Suprapubic skin (tissue), 4 donors: ENCODE measurements around the gene IRS2.

Experiments used
- CTCF ChIP-seq, 2 donors: fragments of 200-600 bp in 1 of 2; fragments of 450-650 bp in 1 of 2; sonication (generic) in 1 of 2; IDR thresholded peaks; one replicate each; pipeline ENCODE4 v1.5.1; 2016 to 2019; ENCODE audit warnings: antibody characterized with exemption in 2 of 2, mild to moderate bottlenecking in 1 of 2, moderate library complexity in 1 of 2
- EP300 ChIP-seq: sonication (generic); formaldehyde crosslinking; IDR thresholded peaks from one replicate; pipeline ENCODE4 v1.6.1; 2017; ENCODE audit warnings: antibody characterized with exemption
- POLR2A ChIP-seq, 2 donors: fragments of 450-650 bp; IDR thresholded peaks; one replicate each; pipeline ENCODE4 v1.6.1; 2017; ENCODE audit warnings: antibody characterized with exemption in 2 of 2, mild to moderate bottlenecking in 2 of 2, moderate library complexity in 2 of 2
- POLR2AphosphoS5 ChIP-seq, 3 donors: sonication (generic); formaldehyde crosslinking; IDR thresholded peaks; one replicate each; pipeline ENCODE4 v1.6.1; 2017; ENCODE audit warnings: antibody characterized with exemption in 3 of 3

DNA sequence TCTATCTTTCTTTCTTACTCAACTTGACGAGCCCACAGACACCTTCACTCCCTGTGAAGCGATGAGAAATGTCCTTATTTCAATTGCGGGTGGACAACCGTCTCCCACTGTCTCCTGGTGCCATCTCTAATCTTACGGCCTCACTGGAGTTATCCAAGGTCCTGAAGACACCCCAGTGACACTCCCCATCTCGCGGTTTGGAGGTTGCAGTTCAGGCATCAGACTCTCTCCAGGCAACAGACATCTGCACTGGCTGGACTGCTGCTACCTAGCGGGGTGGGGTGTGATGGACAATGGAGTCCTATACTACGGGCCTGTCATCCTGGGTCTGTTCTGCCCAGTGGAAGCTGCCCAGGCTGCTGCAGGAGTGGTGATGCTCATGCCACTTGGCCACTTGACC, 18.3 kb upstream of the IRS2 start:
- no peak for TF ChIP-seq CTCF (IDR thresholded peaks at IDR 0.05)
- TF ChIP-seq POLR2AphosphoS5 (IDR thresholded peaks at IDR 0.05): no peak
- no peak for TF ChIP-seq POLR2A (IDR thresholded peaks at IDR 0.05)
- no peak for TF ChIP-seq EP300
